HG03135 (cell line): ENCODE results near the gene TMEM150A.
"Not testable (repeated sequence)": the region's sequence is repeated elsewhere in the genome, so short reads cannot be mapped to it uniquely, and the experiment has no call there.

Source experiments
- ATAC-seq: cut with Tn5 transposase; IDR thresholded peaks from one replicate; pipeline ENCODE4 v1.9.1; 2021; ENCODE audit warnings: mild to moderate bottlenecking, moderate library complexity; ENCODE audit not compliant: unreplicated experiment

TMEM150A gene

GRCh38 chr2:85602476-85603234 lies at the start of gene TMEM150A:
Gene TMEM150A (minus strand): TSS chr2:85602698. CDS start chr2:85601948, 750 bp downstream.
- ATAC-seq: peak; percentile 95

GRCh38 chr2:85652056-85652455 lies 49.6 kb upstream of the TMEM150A start:
- no peak for ATAC-seq

- no peak for ATAC-seq
Measured at GRCh38 chr2:85651097-85651496, 48.6 kb upstream of the TMEM150A start.

- no peak for ATAC-seq
Measured at GRCh38 chr2:85650456-85650855, 48.0 kb upstream of the TMEM150A start.

GRCh38 chr2:85649201-85650190 lies 47.0 kb upstream of the TMEM150A start:
- ATAC-seq: no peak

GRCh38 chr2:85648619-85649018 lies 46.1 kb upstream of the TMEM150A start:
- ATAC-seq: peak; percentile 31

- peak; percentile 59 for ATAC-seq
Measured at GRCh38 chr2:85647823-85648526, 45.5 kb upstream of the TMEM150A start.

- no peak for ATAC-seq
Measured at GRCh38 chr2:85646166-85646565, 43.7 kb upstream of the TMEM150A start.

- ATAC-seq: no peak
Measured at GRCh38 chr2:85644909-85645308, 42.4 kb upstream of the TMEM150A start.

- ATAC-seq: peak; percentile 71
Measured at GRCh38 chr2:85642725-85643124, 40.2 kb upstream of the TMEM150A start.

- no peak for ATAC-seq
Measured at GRCh38 chr2:85635636-85636035, 33.1 kb upstream of the TMEM150A start.

- ATAC-seq: no peak
Measured at GRCh38 chr2:85635011-85635410, 32.5 kb upstream of the TMEM150A start.

- ATAC-seq: no peak
Measured at GRCh38 chr2:85631316-85631715, 28.8 kb upstream of the TMEM150A start.

- ATAC-seq: no peak
Measured at GRCh38 chr2:85628658-85629057, 26.2 kb upstream of the TMEM150A start.

- ATAC-seq: no peak
Measured at GRCh38 chr2:85623991-85624390, 21.5 kb upstream of the TMEM150A start.

GRCh38 chr2:85621338-85621737 lies 18.8 kb upstream of the TMEM150A start:
- no peak for ATAC-seq

- ATAC-seq: no peak
Measured at GRCh38 chr2:85619617-85620016, 17.1 kb upstream of the TMEM150A start.

GRCh38 chr2:85617723-85618122 lies 15.2 kb upstream of the TMEM150A start:
- not testable (repeated sequence) for ATAC-seq

GRCh38 chr2:85615413-85615728 lies 12.9 kb upstream of the TMEM150A start:
- no peak for ATAC-seq

GRCh38 chr2:85614757-85615156 lies 12.3 kb upstream of the TMEM150A start:
- not testable (repeated sequence) for ATAC-seq
